GM13977 (cell line): ENCODE results near the gene MRPS16.

Source experiments
- DNase-seq: peaks from one replicate; pipeline ENCODE4 v3.0.0; 2012; ENCODE audit warnings: low spot score
- in situ Hi-C: fragments of 300-500 bp; cut with MboI; formaldehyde crosslinking; loops from one replicate; pipeline ENCODE4 v1.12.0; 2022; ENCODE audit warnings: low sequenced_read_pairs, low pct_unique_long_range_greater_than_20kb, mixed read lengths, inconsistent platforms; ENCODE audit not compliant: unreplicated experiment
- TF ChIP-seq, protein P1 (sequence below): IDR thresholded peaks from 2 replicates; pipeline ENCODE4 v1.5.1; 2012; ENCODE audit warnings: mild to moderate bottlenecking, control low read depth; ENCODE audit not compliant: insufficient read depth; ENCODE audit errors: extremely low read depth, missing control alignments

The MRPS16 gene

DNA sequence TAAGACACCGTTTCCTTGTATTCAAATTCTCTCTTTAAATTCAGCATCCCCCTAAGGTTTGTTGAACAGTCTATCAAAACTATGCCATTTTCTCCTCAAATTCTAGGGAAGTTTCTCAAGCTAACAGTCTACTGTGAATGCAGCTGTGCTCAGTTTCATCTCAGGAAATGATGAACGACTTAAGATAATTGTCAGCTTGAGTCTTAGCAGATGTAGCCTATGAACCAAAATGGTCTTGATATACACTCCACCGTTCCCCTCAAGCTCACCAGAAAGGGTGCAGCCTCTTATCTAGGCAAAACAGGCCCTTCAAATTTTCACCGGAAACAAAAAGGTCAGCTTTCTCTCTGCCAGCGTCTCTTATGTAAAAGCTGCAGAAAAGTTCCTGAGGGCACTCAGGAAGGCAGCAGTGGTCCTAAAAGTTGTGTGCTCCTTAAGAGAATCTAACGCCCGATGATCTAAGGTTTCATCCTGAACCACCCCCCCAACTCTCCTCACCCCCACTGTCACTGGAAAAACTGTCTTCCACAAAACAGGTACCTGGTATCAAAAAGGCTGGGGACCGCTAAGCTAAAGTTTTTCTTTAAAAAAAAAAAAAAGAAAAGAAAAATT lies 7.5 kb downstream of the MRPS16 start:
- no peak for DNase-seq
- TF ChIP-seq, protein P1, sequence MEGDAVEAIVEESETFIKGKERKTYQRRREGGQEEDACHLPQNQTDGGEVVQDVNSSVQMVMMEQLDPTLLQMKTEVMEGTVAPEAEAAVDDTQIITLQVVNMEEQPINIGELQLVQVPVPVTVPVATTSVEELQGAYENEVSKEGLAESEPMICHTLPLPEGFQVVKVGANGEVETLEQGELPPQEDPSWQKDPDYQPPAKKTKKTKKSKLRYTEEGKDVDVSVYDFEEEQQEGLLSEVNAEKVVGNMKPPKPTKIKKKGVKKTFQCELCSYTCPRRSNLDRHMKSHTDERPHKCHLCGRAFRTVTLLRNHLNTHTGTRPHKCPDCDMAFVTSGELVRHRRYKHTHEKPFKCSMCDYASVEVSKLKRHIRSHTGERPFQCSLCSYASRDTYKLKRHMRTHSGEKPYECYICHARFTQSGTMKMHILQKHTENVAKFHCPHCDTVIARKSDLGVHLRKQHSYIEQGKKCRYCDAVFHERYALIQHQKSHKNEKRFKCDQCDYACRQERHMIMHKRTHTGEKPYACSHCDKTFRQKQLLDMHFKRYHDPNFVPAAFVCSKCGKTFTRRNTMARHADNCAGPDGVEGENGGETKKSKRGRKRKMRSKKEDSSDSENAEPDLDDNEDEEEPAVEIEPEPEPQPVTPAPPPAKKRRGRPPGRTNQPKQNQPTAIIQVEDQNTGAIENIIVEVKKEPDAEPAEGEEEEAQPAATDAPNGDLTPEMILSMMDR: no peak
- in situ Hi-C loops: no loop called here

DNA sequence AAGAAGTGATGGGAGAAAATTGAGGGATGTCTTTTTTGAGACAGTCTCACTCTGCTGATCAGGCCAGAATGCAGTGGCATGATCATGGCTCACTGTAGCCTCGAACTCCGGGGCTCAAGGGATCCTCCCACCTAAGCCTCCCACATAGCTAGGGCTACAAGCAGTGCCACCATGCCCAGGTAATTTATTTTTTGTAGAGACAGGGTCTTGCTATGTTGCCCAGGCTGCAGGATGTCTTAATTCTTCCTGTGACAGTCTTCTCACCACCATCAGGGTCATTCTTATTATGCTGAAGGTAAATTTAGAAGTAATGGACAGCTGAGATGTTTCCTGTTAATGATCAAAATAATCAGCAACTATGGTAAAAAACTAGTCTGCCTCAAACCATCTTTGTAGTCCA lies 12.5 kb downstream of the MRPS16 start:
- TF ChIP-seq, protein P1: no peak
- in situ Hi-C loops: no loop called here

DNA sequence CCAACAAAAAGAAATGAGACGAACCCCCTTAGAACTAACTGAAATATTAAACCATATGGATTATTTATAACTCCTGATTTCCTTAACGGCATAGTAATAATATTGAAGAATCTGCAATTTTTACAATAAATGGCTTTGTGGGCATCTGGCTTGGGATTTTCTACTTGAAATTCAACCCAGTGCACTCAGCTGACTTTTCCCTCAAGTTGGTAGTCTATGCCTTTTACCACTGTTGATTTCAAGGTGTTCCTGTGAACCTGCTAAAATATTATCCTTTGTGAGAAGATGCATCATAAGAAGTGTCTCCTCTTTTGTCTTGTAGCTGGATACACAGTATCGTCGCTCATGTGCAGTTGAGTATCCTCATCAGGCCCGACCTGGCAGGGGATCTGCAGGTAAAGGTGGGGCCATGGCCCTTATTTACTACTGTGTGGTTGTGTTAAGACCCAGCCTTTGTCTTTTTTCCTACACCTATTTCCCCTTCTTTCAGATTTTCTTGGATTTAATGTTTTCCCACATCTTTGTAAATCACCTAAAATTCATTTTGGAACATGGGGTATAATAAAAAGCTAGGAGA lies 13.4 kb downstream of the MRPS16 start:
- no peak for DNase-seq
- TF ChIP-seq, protein P1: no peak
- in situ Hi-C loops: no loop called here

More for the DNA sequence above, 12.5 kb downstream of the MRPS16 start:
- no peak for DNase-seq

DNA sequence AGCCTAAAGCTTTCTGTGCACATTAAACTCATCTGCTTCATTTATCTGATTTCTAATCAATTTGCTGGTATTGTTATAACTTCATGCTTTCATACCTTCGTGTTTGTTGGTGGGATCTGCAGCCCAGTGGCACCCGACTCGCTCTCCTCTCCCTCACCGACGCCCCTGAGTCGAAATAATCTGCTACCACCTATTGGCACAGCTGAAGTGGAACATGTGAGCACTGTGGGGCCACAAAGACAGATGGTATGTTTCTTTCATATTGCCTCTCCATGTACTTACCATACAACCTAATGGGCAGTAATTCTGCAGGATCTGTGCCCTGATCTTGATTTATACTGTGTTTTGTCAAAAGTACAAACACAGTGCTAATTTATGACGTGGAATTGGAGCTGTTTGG lies 17.7 kb downstream of the MRPS16 start:
- TF ChIP-seq, protein P1: no peak
- in situ Hi-C loops: no loop called here
- DNase-seq: no peak

GRCh38 chr10:73233883-73234282 lies 18.6 kb downstream of the MRPS16 start:
- in situ Hi-C loops: no loop called here
- no peak for DNase-seq
- TF ChIP-seq, protein P1: no peak

DNA sequence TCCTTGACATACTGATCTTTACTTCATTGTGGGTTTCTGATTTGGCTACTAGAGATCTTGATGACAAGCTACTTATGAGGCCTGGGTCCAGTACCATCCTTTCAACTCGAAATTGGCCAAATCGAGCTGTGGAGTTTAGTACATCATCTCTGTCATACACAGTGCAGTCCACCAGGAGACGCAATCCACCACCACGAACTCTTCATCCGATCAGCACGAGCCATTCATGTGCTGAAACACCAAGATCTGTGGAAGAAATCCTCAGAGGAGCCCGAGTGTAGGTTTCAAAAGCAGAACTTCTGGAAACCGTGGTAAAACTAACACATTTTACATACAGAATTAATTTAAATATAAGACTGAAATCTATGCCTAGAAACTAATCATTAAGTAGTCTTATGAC lies 19.6 kb downstream of the MRPS16 start:
- TF ChIP-seq, protein P1: no peak
- in situ Hi-C loops: no loop called here
- no peak for DNase-seq
